K562 (cell line): Measurements from ENCODE around the gene SBK3. TPM values are rescaled to one million over a fixed set of nuclear protein-coding genes. Genes with fewer than 3 reads are reported as not detected.

ENCODE experiments used
- ATF6 ChIP-seq: sonication (generic); formaldehyde crosslinking; IDR thresholded peaks from 2 replicates; pipeline ENCODE4 v1.4.0; 2020; ENCODE audit warnings: mild to moderate bottlenecking, missing genetic modification reagents
- CTCF ChIP-seq, 3 experiments: IDR thresholded peaks in 2 of 3; conservative IDR thresholded peaks in 1 of 3; 2 replicates each; pipeline ENCODE4 v1.5.1; 2011 to 2012; ENCODE audit warnings: low read length in 3 of 3, mild to moderate bottlenecking in 3 of 3, control low read depth in 2 of 3, improper control_type of control experiment in 1 of 3, inconsistent platforms in 1 of 3, low read depth in 1 of 3, mixed read lengths in 1 of 3, moderate library complexity in 1 of 3; ENCODE audit not compliant: insufficient read depth in 2 of 3
- FUS ChIP-seq: fragments of 200-400 bp; formaldehyde crosslinking; optimal IDR thresholded peaks from 2 replicates; pipeline ENCODE3; 2017; ENCODE audit warnings: low read depth, low read length
- GABPB2 ChIP-seq: fragments of 250-450 bp; sonication (Bioruptor Pico); conservative IDR thresholded peaks from 2 replicates; pipeline ENCODE4 v1.5.1; 2021; ENCODE audit warnings: mild to moderate bottlenecking
- HDAC1 ChIP-seq, 2 experiments: fragments of 450-650 bp; IDR thresholded peaks; 2 replicates each; pipeline ENCODE4 v1.6.1; 2016 to 2017; ENCODE audit warnings: inconsistent platforms in 1 of 2, mild to moderate bottlenecking in 1 of 2, moderate library complexity in 1 of 2
- HES1 ChIP-seq: fragments of 450-650 bp; IDR thresholded peaks from 2 replicates; pipeline ENCODE4 v1.6.1; 2016; ENCODE audit warnings: low read depth, mild to moderate bottlenecking, moderate library complexity
- MTA3 ChIP-seq: fragments of 450-650 bp; formaldehyde crosslinking; IDR thresholded peaks from 2 replicates; pipeline ENCODE4 v1.6.1; 2017; ENCODE audit warnings: mild to moderate bottlenecking, borderline replicate concordance
- MYBL2 ChIP-seq, 2 experiments: fragments of 450-650 bp in 1 of 2; sonication (generic) in 1 of 2; formaldehyde crosslinking in 1 of 2; IDR thresholded peaks; 2 replicates each; pipeline versions ENCODE4 v1.6.1 to v1.8.1; 2017 to 2022; ENCODE audit warnings: borderline replicate concordance in 1 of 2, inconsistent platforms in 1 of 2, low read depth in 1 of 2, mild to moderate bottlenecking in 1 of 2, missing genetic modification reagents in 1 of 2, moderate library complexity in 1 of 2
- PHF21A ChIP-seq: fragments of 450-650 bp; IDR thresholded peaks from 2 replicates; pipeline ENCODE4 v1.6.1; 2017; ENCODE audit warnings: low read depth, borderline replicate concordance
- RBM17 ChIP-seq: fragments of 200-400 bp; formaldehyde crosslinking; IDR thresholded peaks from 2 replicates; pipeline ENCODE4 v1.6.1; 2017; ENCODE audit warnings: low read depth, mild to moderate bottlenecking, low read length, borderline replicate concordance
- U2AF1 ChIP-seq: fragments of 200-400 bp; formaldehyde crosslinking; optimal IDR thresholded peaks from 2 replicates; pipeline ENCODE3; 2017; ENCODE audit warnings: mild to moderate bottlenecking, low read depth, low read length, moderate library complexity
- USF1 ChIP-seq: sonication (generic); formaldehyde crosslinking; IDR thresholded peaks from 2 replicates; pipeline ENCODE4 v1.9.0; 2022; ENCODE audit warnings: mild to moderate bottlenecking, missing genetic modification reagents
- ZBTB49 ChIP-seq: sonication (generic); formaldehyde crosslinking; IDR thresholded peaks from 2 replicates; pipeline ENCODE4 v1.8.0; 2022; ENCODE audit warnings: missing genetic modification reagents, mild to moderate bottlenecking, borderline replicate concordance
- ZNF436 ChIP-seq: fragments of 250-450, 450-650 bp; sonication (Bioruptor Pico); formaldehyde crosslinking; IDR thresholded peaks from 2 replicates; pipeline ENCODE4 v1.7.0; 2020; ENCODE audit warnings: mild to moderate bottlenecking
- ZNF639 ChIP-seq, 2 experiments: fragments of 200-800 bp in 1 of 2; sonication (Bioruptor generic) in 1 of 2; sonication (generic) in 1 of 2; formaldehyde crosslinking in 1 of 2; IDR thresholded peaks in 1 of 2; conservative IDR thresholded peaks in 1 of 2; 2 replicates each; pipeline versions ENCODE4 v1.5.0 to v1.6.1; 2016 to 2020; ENCODE audit warnings: missing compliant biosample characterization in 1 of 2, missing genetic modification characterization in 1 of 2, missing genetic modification reagents in 1 of 2
- polyA plus RNA-seq, 8 experiments: library from polyadenylated mRNA; depleted of rRNA in 4 of 8; stranded (reverse) in 5 of 8; unstranded in 3 of 8; fragments of >200 nt; fragmentation: Nextera tagmentation in 2 of 8; fragmentation: Illumina TruSeq in 1 of 8; extraction: Ambion mirVana in 2 of 8; extraction: Trizol in 1 of 8; gene quantifications; 2 replicates each; pipeline versions ENCODE4 v1.2.1 to v1.2.3, GENCODE V29; 2011 to 2014; ENCODE audit warnings: inconsistent platforms in 1 of 8, missing spikeins in 1 of 8
- total RNA-seq, 7 experiments: library from RNA; depleted of rRNA in 6 of 7; stranded (reverse); fragments of >200 nt in 6 of 7; fragmentation: Illumina TruSeq in 2 of 7; extraction: Trizol in 2 of 7; gene quantifications; 2 replicates each; pipeline versions ENCODE4 v1.2.1 to v1.2.3, GENCODE V29; 2011 to 2021; ENCODE audit warnings: low replicate concordance in 1 of 7

The SBK3 gene
- total and polyA plus RNA-seq, 9 of the 15 experiments (the other 6 are each of a cell fraction or from before 2014, with no cell fraction given): 0.11 to 0.43 (median 0.13) TPM; not detected in 6

- TF ChIP-seq MYBL2 (IDR thresholded peaks at IDR 0.05; ENCODE audit: low read depth) (no peak), MYBL2 (CRISPR knock-in tag; IDR thresholded peaks at IDR 0.05; ENCODE audit: borderline replicate concordance) (peak; percentile 42; the same call in 1 of the 2 replicates), HES1 (0 out of 2 replicates have a peak, but pooled peaks have one; percentile 25), GABPB2 (CRISPR knock-in tag) (no peak), USF1 (peak; percentile 81), MTA3 (peak; percentile 54; the same call in 1 of the 2 replicates), ZNF436 (CRISPR knock-in tag) (no peak), ATF6 (peak; percentile 99), CTCF (IDR thresholded peaks at IDR 0.05 in 2 of 3, conservative IDR thresholded peaks at IDR 0.05 in 1 of 3; ENCODE audit: insufficient read depth in 2 of 3, low read depth in 1 of 3, low read length in 3 of 3) (peak; percentile 91 to 95 (median 95)), ZBTB49 (CRISPR knock-in tag) (peak; percentile 99), PHF21A (0 out of 2 replicates have a peak, but pooled peaks have one; percentile 25), RBM17 (no peak), HDAC1 (IDR thresholded peaks at IDR 0.05) (no peak), U2AF1 (no peak), ZNF639 (CRISPR knock-in tag; conservative IDR thresholded peaks at IDR 0.05 in 1 of 2, IDR thresholded peaks at IDR 0.05 in 1 of 2) (0 out of 4 replicates have a peak, but pooled peaks of 1 of the 2 experiments have one; percentile 59), FUS (no peak)
Measured at GRCh38 chr19:55503502-55504251, 41.7 kb downstream of the SBK3 start (continued).
